ENCODE results near the gene DDR1. TPM values are rescaled to one million over a fixed set of nuclear protein-coding genes. Genes with fewer than 3 reads are reported as not detected.

The DDR1 gene
- total RNA-seq, 1 experiment from 2014 or later, result 95.2 TPM

DNA sequence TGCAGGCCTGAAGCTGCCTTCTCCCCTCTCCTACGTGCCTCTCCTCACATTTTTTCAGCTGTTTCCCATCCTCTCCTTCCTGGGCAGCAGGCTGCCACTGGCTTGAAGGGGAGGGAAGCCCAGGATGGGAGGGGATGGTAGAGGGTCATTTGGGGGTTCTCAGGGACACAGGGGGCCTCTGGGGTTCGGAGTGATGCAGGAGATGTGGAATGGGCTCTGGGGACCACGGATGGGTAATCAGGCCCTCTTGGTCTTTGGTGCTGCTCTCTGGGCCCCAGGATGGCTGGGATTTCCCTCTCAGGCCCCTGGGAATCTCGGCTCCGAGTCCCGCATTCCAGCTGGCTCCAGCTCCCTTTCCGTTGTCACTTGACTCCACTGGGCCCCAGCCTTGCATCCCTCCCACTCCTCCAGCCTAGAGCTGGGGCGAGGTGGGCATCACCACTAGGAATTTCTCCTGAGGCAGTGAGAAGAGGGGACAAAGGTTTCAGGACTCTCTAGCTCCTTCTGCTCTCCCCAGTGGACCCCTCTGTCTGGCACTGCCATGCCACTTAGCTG lies 2.0 kb upstream of the DDR1 start:
- Histone ChIP-seq H3K4me1 (ENCODE audit: control insufficient read depth, insufficient read depth, low read length) (peaks cover 47% of the 10 kb centered on the region), H3K9me3 (ENCODE audit: control insufficient read depth, insufficient read depth, low read depth, low read length) (no peaks in the 10 kb centered on the region), H3K27me3 (ENCODE audit: control insufficient read depth, insufficient read depth, low read length) (no peaks in the 10 kb centered on the region), H3K4me3 (ENCODE audit: low read depth in 2 of 2, low read length in 2 of 2) (no peak overlapping the region), H3K27ac (ENCODE audit: low read length) (peak overlapping the region; percentile 55), H3K36me3 (ENCODE audit: control insufficient read depth, insufficient read depth, low read length) (no peaks in the 10 kb centered on the region)
- intact Hi-C loops (cut with micrococcal nuclease; ENCODE audit: unreplicated experiment), result no loop called here
- BruUV-seq (replicated peaks), result no TSS peak
- no peak for ATAC-seq
- TF ChIP-seq CTCF (IDR thresholded peaks at IDR 0.05), result no peak
- no peak for TF ChIP-seq SIN3A (IDR thresholded peaks at IDR 0.05; ENCODE audit: borderline replicate concordance, insufficient read depth, low read depth, low read length)
- TF ChIP-seq TCF7L2 (IDR thresholded peaks at IDR 0.05; ENCODE audit: low read depth, low read length), result no peak
- no peak for TF ChIP-seq POLR2AphosphoS5 (IDR thresholded peaks at IDR 0.05; ENCODE audit: low read depth, low read length)
- TF ChIP-seq, protein P1, sequence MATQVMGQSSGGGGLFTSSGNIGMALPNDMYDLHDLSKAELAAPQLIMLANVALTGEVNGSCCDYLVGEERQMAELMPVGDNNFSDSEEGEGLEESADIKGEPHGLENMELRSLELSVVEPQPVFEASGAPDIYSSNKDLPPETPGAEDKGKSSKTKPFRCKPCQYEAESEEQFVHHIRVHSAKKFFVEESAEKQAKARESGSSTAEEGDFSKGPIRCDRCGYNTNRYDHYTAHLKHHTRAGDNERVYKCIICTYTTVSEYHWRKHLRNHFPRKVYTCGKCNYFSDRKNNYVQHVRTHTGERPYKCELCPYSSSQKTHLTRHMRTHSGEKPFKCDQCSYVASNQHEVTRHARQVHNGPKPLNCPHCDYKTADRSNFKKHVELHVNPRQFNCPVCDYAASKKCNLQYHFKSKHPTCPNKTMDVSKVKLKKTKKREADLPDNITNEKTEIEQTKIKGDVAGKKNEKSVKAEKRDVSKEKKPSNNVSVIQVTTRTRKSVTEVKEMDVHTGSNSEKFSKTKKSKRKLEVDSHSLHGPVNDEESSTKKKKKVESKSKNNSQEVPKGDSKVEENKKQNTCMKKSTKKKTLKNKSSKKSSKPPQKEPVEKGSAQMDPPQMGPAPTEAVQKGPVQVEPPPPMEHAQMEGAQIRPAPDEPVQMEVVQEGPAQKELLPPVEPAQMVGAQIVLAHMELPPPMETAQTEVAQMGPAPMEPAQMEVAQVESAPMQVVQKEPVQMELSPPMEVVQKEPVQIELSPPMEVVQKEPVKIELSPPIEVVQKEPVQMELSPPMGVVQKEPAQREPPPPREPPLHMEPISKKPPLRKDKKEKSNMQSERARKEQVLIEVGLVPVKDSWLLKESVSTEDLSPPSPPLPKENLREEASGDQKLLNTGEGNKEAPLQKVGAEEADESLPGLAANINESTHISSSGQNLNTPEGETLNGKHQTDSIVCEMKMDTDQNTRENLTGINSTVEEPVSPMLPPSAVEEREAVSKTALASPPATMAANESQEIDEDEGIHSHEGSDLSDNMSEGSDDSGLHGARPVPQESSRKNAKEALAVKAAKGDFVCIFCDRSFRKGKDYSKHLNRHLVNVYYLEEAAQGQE (IDR thresholded peaks at IDR 0.05; ENCODE audit: insufficient read depth in 1 of 2, low read depth in 2 of 2, low read length in 1 of 2), result no peak
- ChIA-PET POLR2A (interaction anchor here (0.5 to 1.1 kb wide), 3 partner anchors 31 to 42 kb away, joined by 3 to 4 read pairs (median 4); partner anchors contain the start of gene VARS2), CTCF (interaction anchor here (0.5 to 1.3 kb wide), 5 partner anchors 12 to 265 kb away, joined by 3 to 4 read pairs (median 3); no protein-coding TSS in a partner anchor)
- in situ Hi-C loops (cut with HindIII; ENCODE audit: low pct_unique_long_range_greater_than_20kb, low sequenced_read_pairs), result no loop called here
- DNase-seq (ENCODE audit: low read depth, low spot score), result no peak

DNA sequence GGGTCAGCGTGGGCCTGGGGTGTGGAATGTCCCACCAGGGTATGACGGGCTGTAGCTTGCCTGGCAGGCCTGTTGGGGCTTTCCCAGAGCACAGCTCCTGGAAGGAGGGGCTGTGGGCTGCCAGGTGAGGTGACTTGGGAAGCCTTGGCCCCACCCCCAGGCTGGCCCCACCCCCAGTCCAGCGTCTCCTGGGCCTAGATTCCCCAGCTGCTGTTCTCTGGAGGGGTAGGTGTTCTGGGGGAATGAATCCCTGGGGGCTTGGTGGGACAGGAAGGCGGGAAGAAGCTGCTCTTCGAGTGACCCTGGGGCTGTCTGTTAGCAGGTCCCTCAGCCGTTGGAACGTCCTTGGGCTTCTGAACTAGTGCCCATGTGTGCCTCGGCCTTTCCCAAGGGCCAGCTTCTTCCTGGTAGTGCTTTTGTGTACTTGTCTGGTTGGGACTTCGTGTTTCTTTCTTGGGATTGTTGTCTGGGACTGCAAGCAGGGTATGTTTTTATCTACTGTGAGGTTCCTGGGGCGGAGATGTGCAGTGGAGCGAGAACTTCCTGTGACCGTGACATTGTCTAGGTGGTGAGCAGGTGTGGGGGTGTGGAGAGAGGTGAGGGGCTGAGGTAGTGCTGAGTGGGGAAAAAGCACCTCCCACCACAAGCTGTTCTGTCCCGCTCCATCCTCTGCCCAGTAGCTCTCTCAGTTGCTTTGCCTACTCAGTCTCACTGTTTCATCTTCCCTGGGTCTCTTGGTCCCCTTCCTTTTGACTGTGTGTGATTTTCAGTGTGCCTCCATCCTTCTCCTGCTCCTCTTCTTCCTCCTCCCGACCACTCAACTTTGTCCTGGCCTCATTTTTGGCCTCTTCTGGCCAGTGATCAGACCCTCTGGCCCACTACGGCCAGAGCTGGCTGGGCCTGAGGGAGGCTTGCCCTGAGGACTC lies 1.3 kb upstream of the DDR1 start:
- H3K36me3 ChIP-seq (ENCODE audit: control insufficient read depth, insufficient read depth, low read length), result no peaks in the 10 kb centered on the region
- ChIA-PET POLR2A (interaction anchor here (0.5 to 1.1 kb wide), 4 partner anchors 31 to 214 kb away, joined by 3 to 19 read pairs (median 4); partner anchors contain the start of gene VARS2), CTCF (interaction anchor here (0.6 to 1.3 kb wide), 3 partner anchors 61 to 264 kb away, joined by 3 to 4 read pairs (median 3); no protein-coding TSS in a partner anchor)
- TF ChIP-seq, protein P1 (IDR thresholded peaks at IDR 0.05; ENCODE audit: insufficient read depth in 1 of 2, low read depth in 2 of 2, low read length in 1 of 2), result no peak
- TF ChIP-seq SIN3A (IDR thresholded peaks at IDR 0.05; ENCODE audit: borderline replicate concordance, insufficient read depth, low read depth, low read length) (no peak), TCF7L2 (IDR thresholded peaks at IDR 0.05; ENCODE audit: low read depth, low read length) (no peak)
- H3K4me1 ChIP-seq (ENCODE audit: control insufficient read depth, insufficient read depth, low read length), result peaks cover 47% of the 10 kb centered on the region
- ATAC-seq (peak; percentile 18; the same call in 1 of the 2 replicates), DNase-seq (ENCODE audit: low read depth, low spot score) (no peak)
- intact Hi-C loops (cut with micrococcal nuclease; ENCODE audit: unreplicated experiment) (no loop called here), in situ Hi-C loops (cut with HindIII; ENCODE audit: low pct_unique_long_range_greater_than_20kb, low sequenced_read_pairs) (no loop called here)
- H3K9me3 ChIP-seq (ENCODE audit: control insufficient read depth, insufficient read depth, low read depth, low read length), result no peaks in the 10 kb centered on the region
- peak overlapping the region; percentile 50 to 62 for H3K4me3 ChIP-seq (ENCODE audit: low read depth in 2 of 2, low read length in 2 of 2)
- BruUV-seq (replicated peaks), result no TSS peak
- H3K27me3 ChIP-seq (ENCODE audit: control insufficient read depth, insufficient read depth, low read length), result no peaks in the 10 kb centered on the region
- peak overlapping the region; percentile 84 for H3K27ac ChIP-seq (ENCODE audit: low read length)

Data from Panc1 (cell line).